ENCODE measurements around the gene EML4. TPM values are rescaled to one million over a fixed set of nuclear protein-coding genes. Genes with fewer than 3 reads are reported as not detected.

The EML4 gene
- total and polyA plus RNA-seq, 2 of the 13 experiments (the other 11 are each of a cell fraction or from before 2014, with no cell fraction given): 243 to 476 TPM

- TF ChIP-seq, protein P1, sequence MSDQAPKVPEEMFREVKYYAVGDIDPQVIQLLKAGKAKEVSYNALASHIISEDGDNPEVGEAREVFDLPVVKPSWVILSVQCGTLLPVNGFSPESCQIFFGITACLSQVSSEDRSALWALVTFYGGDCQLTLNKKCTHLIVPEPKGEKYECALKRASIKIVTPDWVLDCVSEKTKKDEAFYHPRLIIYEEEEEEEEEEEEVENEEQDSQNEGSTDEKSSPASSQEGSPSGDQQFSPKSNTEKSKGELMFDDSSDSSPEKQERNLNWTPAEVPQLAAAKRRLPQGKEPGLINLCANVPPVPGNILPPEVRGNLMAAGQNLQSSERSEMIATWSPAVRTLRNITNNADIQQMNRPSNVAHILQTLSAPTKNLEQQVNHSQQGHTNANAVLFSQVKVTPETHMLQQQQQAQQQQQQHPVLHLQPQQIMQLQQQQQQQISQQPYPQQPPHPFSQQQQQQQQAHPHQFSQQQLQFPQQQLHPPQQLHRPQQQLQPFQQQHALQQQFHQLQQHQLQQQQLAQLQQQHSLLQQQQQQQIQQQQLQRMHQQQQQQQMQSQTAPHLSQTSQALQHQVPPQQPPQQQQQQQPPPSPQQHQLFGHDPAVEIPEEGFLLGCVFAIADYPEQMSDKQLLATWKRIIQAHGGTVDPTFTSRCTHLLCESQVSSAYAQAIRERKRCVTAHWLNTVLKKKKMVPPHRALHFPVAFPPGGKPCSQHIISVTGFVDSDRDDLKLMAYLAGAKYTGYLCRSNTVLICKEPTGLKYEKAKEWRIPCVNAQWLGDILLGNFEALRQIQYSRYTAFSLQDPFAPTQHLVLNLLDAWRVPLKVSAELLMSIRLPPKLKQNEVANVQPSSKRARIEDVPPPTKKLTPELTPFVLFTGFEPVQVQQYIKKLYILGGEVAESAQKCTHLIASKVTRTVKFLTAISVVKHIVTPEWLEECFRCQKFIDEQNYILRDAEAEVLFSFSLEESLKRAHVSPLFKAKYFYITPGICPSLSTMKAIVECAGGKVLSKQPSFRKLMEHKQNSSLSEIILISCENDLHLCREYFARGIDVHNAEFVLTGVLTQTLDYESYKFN (CRISPR knock-in tag; conservative IDR thresholded peaks at IDR 0.05): peak; percentile 52
- TF ChIP-seq FOXM1 (CRISPR knock-in tag; IDR thresholded peaks at IDR 0.05) (no peak), ZGPAT (CRISPR knock-in tag; IDR thresholded peaks at IDR 0.05) (peak; percentile 38; the same call in 1 of the 2 replicates), ZNF207 (IDR thresholded peaks at IDR 0.05; ENCODE audit: borderline replicate concordance) (no peak), KLF9 (CRISPR knock-in tag; IDR thresholded peaks at IDR 0.05; ENCODE audit: low read depth) (no peak), RAD21 (CRISPR knock-in tag; IDR thresholded peaks at IDR 0.05) (peak; percentile 18; the same call in 1 of the 2 replicates), ZNF761 (CRISPR knock-in tag; conservative IDR thresholded peaks at IDR 0.05) (no peak), ZBTB21 (CRISPR knock-in tag; IDR thresholded peaks at IDR 0.05) (peak; percentile 63; the same call in 1 of the 2 replicates), HDAC1 (CRISPR knock-in tag; IDR thresholded peaks at IDR 0.05) (0 out of 2 replicates have a peak, but pooled peaks have one; percentile 16), ARNT2 (CRISPR knock-in tag; IDR thresholded peaks at IDR 0.05; ENCODE audit: low read depth) (0 out of 2 replicates have a peak, but pooled peaks have one; percentile 2), ZNF484 (CRISPR knock-in tag; IDR thresholded peaks at IDR 0.05; ENCODE audit: borderline replicate concordance, low read depth) (no peak), ZNF674 (CRISPR knock-in tag; IDR thresholded peaks at IDR 0.05; ENCODE audit: low read depth) (no peak), ARID5B (CRISPR knock-in tag; IDR thresholded peaks at IDR 0.05) (peak; percentile 70; the same call in 1 of the 2 replicates), THYN1 (CRISPR knock-in tag; IDR thresholded peaks at IDR 0.05; ENCODE audit: borderline replicate concordance, low read depth) (no peak), ZNF10 (CRISPR knock-in tag; IDR thresholded peaks at IDR 0.05; ENCODE audit: borderline replicate concordance, low read depth) (no peak), MYNN (CRISPR knock-in tag; IDR thresholded peaks at IDR 0.05; ENCODE audit: low read depth) (no peak)
- TF ChIP-seq, protein P2, sequence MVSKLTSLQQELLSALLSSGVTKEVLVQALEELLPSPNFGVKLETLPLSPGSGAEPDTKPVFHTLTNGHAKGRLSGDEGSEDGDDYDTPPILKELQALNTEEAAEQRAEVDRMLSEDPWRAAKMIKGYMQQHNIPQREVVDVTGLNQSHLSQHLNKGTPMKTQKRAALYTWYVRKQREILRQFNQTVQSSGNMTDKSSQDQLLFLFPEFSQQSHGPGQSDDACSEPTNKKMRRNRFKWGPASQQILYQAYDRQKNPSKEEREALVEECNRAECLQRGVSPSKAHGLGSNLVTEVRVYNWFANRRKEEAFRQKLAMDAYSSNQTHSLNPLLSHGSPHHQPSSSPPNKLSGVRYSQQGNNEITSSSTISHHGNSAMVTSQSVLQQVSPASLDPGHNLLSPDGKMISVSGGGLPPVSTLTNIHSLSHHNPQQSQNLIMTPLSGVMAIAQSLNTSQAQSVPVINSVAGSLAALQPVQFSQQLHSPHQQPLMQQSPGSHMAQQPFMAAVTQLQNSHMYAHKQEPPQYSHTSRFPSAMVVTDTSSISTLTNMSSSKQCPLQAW (CRISPR knock-in tag; IDR thresholded peaks at IDR 0.05): no peak
These were observed 117.3 kb downstream of the EML4 start (continued) for GRCh38 chr2:42286268-42286946.

Measured in HepG2 (cell line).